ENCODE results near the gene MAP3K20.

DNA sequence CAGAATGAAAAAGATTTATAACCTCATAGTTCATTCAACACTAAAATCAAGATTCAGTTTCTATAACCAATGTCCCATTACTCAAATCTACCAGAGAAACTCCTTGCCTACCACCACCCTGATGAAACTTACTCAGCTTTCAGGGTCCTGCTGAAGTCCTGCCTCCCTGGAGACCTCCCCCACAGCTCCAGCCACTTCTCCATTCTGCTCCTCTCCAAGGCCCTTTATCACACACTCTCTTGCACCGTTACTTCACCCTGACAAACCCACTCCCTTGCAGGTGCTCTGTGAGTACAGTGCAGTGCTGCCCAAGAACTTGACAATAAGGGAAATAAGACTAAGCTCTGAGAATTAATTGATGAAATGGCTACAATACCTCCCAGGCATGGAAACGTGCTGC lies 195.5 kb downstream of the MAP3K20 start:
- TF ChIP-seq POLR2A (IDR thresholded peaks at IDR 0.05; ENCODE audit: low read depth, low read length), result no peak
- no peak for TF ChIP-seq POLR2AphosphoS5 (IDR thresholded peaks at IDR 0.05; ENCODE audit: low read depth, low read length)
